GM19324 (cell line): ENCODE measurements around the gene LIN52.

Experiments
- ATAC-seq: cut with Tn5 transposase; IDR thresholded peaks from one replicate; pipeline ENCODE4 v1.9.1; 2021; ENCODE audit warnings: mild to moderate bottlenecking, moderate library complexity; ENCODE audit not compliant: unreplicated experiment, low FRiP score

LIN52 gene

GRCh38 chr14:74219277-74220205 lies 134.8 kb downstream of the LIN52 start:
- ATAC-seq, result no peak

GRCh38 chr14:74220991-74221390 lies 136.2 kb downstream of the LIN52 start:
- no peak for ATAC-seq

- no peak for ATAC-seq
Measured at GRCh38 chr14:74221741-74222140, 137.0 kb downstream of the LIN52 start.

GRCh38 chr14:74223016-74223415 lies 138.3 kb downstream of the LIN52 start:
- no peak for ATAC-seq

GRCh38 chr14:74231784-74232183 lies 147.0 kb downstream of the LIN52 start:
- no peak for ATAC-seq

GRCh38 chr14:74235017-74235416 lies 150.3 kb downstream of the LIN52 start:
- no peak for ATAC-seq

- no peak for ATAC-seq
Measured at GRCh38 chr14:74237441-74237840, 152.7 kb downstream of the LIN52 start.

GRCh38 chr14:74238974-74239847 lies 154.5 kb downstream of the LIN52 start, which contains the start of gene VSX2:
VSX2 (plus strand) TSS chr14:74239449; CDS start chr14:74239562, 113 bp downstream.
- no peak for ATAC-seq

- ATAC-seq, result no peak
Measured at GRCh38 chr14:74239848-74240793, 155.4 kb downstream of the LIN52 start.

- no peak for ATAC-seq
Measured at GRCh38 chr14:74240794-74241651, 156.3 kb downstream of the LIN52 start.

- ATAC-seq, result no peak
Measured at GRCh38 chr14:74241652-74242017, 156.9 kb downstream of the LIN52 start.

GRCh38 chr14:74242021-74242779 lies 157.4 kb downstream of the LIN52 start:
- no peak for ATAC-seq

- no peak for ATAC-seq
Measured at GRCh38 chr14:74242780-74243042, 158.0 kb downstream of the LIN52 start.

GRCh38 chr14:74243051-74243450 lies 158.3 kb downstream of the LIN52 start:
- ATAC-seq, result no peak

GRCh38 chr14:74244115-74244514 lies 159.4 kb downstream of the LIN52 start:
- no peak for ATAC-seq

GRCh38 chr14:74245292-74245691 lies 160.5 kb downstream of the LIN52 start:
- no peak for ATAC-seq

- ATAC-seq, result no peak
Measured at GRCh38 chr14:74246542-74246941, 161.8 kb downstream of the LIN52 start.

GRCh38 chr14:74248017-74248416 lies 163.3 kb downstream of the LIN52 start:
- ATAC-seq, result no peak
